HG03354 (cell line): Measurements from ENCODE around the gene RINL.
"Not testable (repeated sequence)": the region's sequence is repeated elsewhere in the genome, so short reads cannot be mapped to it uniquely, and the experiment has no call there.

Experiments
- ATAC-seq: cut with Tn5 transposase; IDR thresholded peaks from one replicate; pipeline ENCODE4 v1.9.1; 2021; ENCODE audit warnings: mild to moderate bottlenecking; ENCODE audit not compliant: unreplicated experiment, poor library complexity, severe bottlenecking

Gene RINL

GRCh38 chr19:38839816-38840582 is 38.1 kb downstream of the RINL start:
- no peak for ATAC-seq

- ATAC-seq: no peak
Observed at GRCh38 chr19:38838986-38839761, 38.9 kb downstream of the RINL start.

GRCh38 chr19:38838208-38838985 is 39.7 kb downstream of the RINL start:
- ATAC-seq: no peak

- ATAC-seq: no peak
Observed at GRCh38 chr19:38837656-38838121, 40.4 kb downstream of the RINL start.

- ATAC-seq: no peak
Observed at GRCh38 chr19:38836983-38837626, 41.0 kb downstream of the RINL start.

- ATAC-seq: no peak
Observed at GRCh38 chr19:38836159-38836982, 41.7 kb downstream of the RINL start.

- ATAC-seq: no peak
Observed at GRCh38 chr19:38834590-38834989, 43.5 kb downstream of the RINL start.

- no peak for ATAC-seq
Observed at GRCh38 chr19:38834104-38834490, 44.0 kb downstream of the RINL start.

- no peak for ATAC-seq
Observed at GRCh38 chr19:38833092-38833425, 45.0 kb downstream of the RINL start.

GRCh38 chr19:38831142-38831605 is 46.9 kb downstream of the RINL start:
- ATAC-seq: peak; percentile 62

GRCh38 chr19:38830039-38830733 is 47.9 kb downstream of the RINL start:
- no peak for ATAC-seq

GRCh38 chr19:38829203-38829602 is 48.9 kb downstream of the RINL start:
- ATAC-seq: not testable (repeated sequence)

GRCh38 chr19:38826856-38827551 is 51.1 kb downstream of the RINL start:
- no peak for ATAC-seq

GRCh38 chr19:38825936-38826335 is 52.1 kb downstream of the RINL start:
- not testable (repeated sequence) for ATAC-seq

GRCh38 chr19:38821230-38821825 is 56.7 kb downstream of the RINL start:
- not testable (repeated sequence) for ATAC-seq

- no peak for ATAC-seq
Observed at GRCh38 chr19:38819231-38819920, 58.7 kb downstream of the RINL start.
